IMR-90 (cell line): Measurements from ENCODE around the gene NPAS2. TPM values are rescaled to one million over a fixed set of nuclear protein-coding genes. Genes with fewer than 3 reads are reported as not detected.

Experiments used
- ATAC-seq: fragments of 200-7000 bp; cut with Tn5 transposase; 2 replicates; pipeline ENCODE4 v1.9.1; 2020; ENCODE audit warnings: low read depth, mild to moderate bottlenecking, moderate library complexity
- BruUV-seq: library from RNA; stranded (reverse); fragments of 400-500 nt; replicated peaks from 2 replicates; lab custom pipeline; 2021; lab: Mats Ljungman, UMichigan
- CTCF ChIA-PET: fragments of 300-600 bp; formaldehyde crosslinking; extraction: SDS; loops from one replicate; lab custom pipeline; 2021; ENCODE audit warnings: antibody characterized with exemption; lab: Yijun Ruan, JAX
- POLR2A ChIA-PET: fragments of 300-600 bp; sonication (Branson Sonifier 250); formaldehyde crosslinking; loops from one replicate; lab custom pipeline; 2022; ENCODE audit warnings: antibody characterized with exemption; ENCODE audit not compliant: unreplicated experiment; lab: Charles Lee
- DNase-seq: peaks from one replicate; pipeline ENCODE4 v3.0.0; 2013
- H2AFZ ChIP-seq: replicated peaks from 2 replicates; pipeline ENCODE3; 2013; ENCODE audit warnings: low read length, mild to moderate bottlenecking; ENCODE audit not compliant: poor library complexity
- H2AK5ac ChIP-seq: 2 replicates; pipeline ENCODE4 v1.6.1; 2013; ENCODE audit warnings: low read depth, low read length, inconsistent platforms
- H2AK9ac ChIP-seq: replicated peaks from 2 replicates; pipeline ENCODE3; 2013; ENCODE audit warnings: mild to moderate bottlenecking, low read depth, low read length, moderate library complexity; ENCODE audit not compliant: poor library complexity
- H2BK120ac ChIP-seq: 2 replicates; pipeline ENCODE4 v1.6.1; 2013; ENCODE audit warnings: low read depth, low read length, inconsistent platforms
- H2BK15ac ChIP-seq: 3 replicates; pipeline ENCODE4 v1.6.1; 2013; ENCODE audit warnings: low read depth, low read length, inconsistent platforms
- H2BK20ac ChIP-seq: 2 replicates; pipeline ENCODE4 v1.6.1; 2013; ENCODE audit warnings: low read depth, mild to moderate bottlenecking, inconsistent platforms, low read length, moderate library complexity
- H2BK5ac ChIP-seq: 2 replicates; pipeline ENCODE4 v1.6.1; 2013; ENCODE audit warnings: mild to moderate bottlenecking, low read depth, low read length, inconsistent platforms; ENCODE audit not compliant: poor library complexity, severe bottlenecking
- H3K14ac ChIP-seq: replicated peaks from 2 replicates; pipeline ENCODE4 v1.6.1; 2013; ENCODE audit warnings: low read depth, low read length, inconsistent platforms
- H3K18ac ChIP-seq: 2 replicates; pipeline ENCODE4 v1.6.1; 2013; ENCODE audit warnings: low read depth, low read length, control low read depth
- H3K23ac ChIP-seq: 2 replicates; pipeline ENCODE4 v1.6.1; 2013; ENCODE audit warnings: low read depth, low read length, inconsistent platforms
- H3K27ac ChIP-seq: 2 replicates; pipeline ENCODE4 v1.5.1; 2013; ENCODE audit warnings: mild to moderate bottlenecking, control low read depth, low read length; ENCODE audit not compliant: insufficient read depth
- H3K27me3 ChIP-seq: 2 replicates; pipeline ENCODE4 v1.6.1; 2013; ENCODE audit warnings: low read length; ENCODE audit not compliant: control insufficient read depth, insufficient read depth
- H3K36me3 ChIP-seq: 2 replicates; pipeline ENCODE4 v1.6.1; 2013; ENCODE audit warnings: low read length, mixed read lengths; ENCODE audit not compliant: control insufficient read depth, insufficient read depth
- H3K4ac ChIP-seq: 2 replicates; pipeline ENCODE4 v1.6.1; 2013; ENCODE audit warnings: low read depth, low read length, inconsistent platforms
- H3K4me1 ChIP-seq: 2 replicates; pipeline ENCODE4 v1.6.1; 2013; ENCODE audit warnings: low read length, mixed read lengths; ENCODE audit not compliant: control insufficient read depth, insufficient read depth
- H3K4me2 ChIP-seq: 2 replicates; pipeline ENCODE4 v1.6.1; 2013; ENCODE audit warnings: low read depth, mild to moderate bottlenecking, control low read depth, low read length, moderate library complexity
- H3K4me3 ChIP-seq: 2 replicates; pipeline ENCODE4 v1.5.1; 2013; ENCODE audit warnings: low read depth, mild to moderate bottlenecking, control low read depth, low read length, moderate library complexity; ENCODE audit not compliant: insufficient read depth
- H3K56ac ChIP-seq: 2 replicates; pipeline ENCODE4 v1.6.1; 2013; ENCODE audit warnings: low read length, inconsistent platforms; ENCODE audit not compliant: insufficient read depth; ENCODE audit errors: extremely low read depth
- H3K79me1 ChIP-seq, 2 experiments: 2 replicates each; pipeline ENCODE4 v1.6.1; 2013; ENCODE audit warnings: low read length in 2 of 2, inconsistent platforms in 1 of 2, low read depth in 1 of 2
- H3K9ac ChIP-seq: 2 replicates; pipeline ENCODE4 v1.6.1; 2013; ENCODE audit warnings: low read depth, low read length, control low read depth
- H3K9me1 ChIP-seq: 2 replicates; pipeline ENCODE4 v1.6.1; 2013; ENCODE audit warnings: low read length, inconsistent platforms; ENCODE audit not compliant: insufficient read depth
- H3K9me3 ChIP-seq: 2 replicates; pipeline ENCODE4 v1.6.1; 2013; ENCODE audit warnings: low read length; ENCODE audit not compliant: control insufficient read depth, insufficient read depth
- H4K20me1 ChIP-seq: 2 replicates; pipeline ENCODE4 v1.6.1; 2013; ENCODE audit warnings: low read length, inconsistent platforms; ENCODE audit not compliant: insufficient read depth
- H4K5ac ChIP-seq: 2 replicates; pipeline ENCODE4 v1.6.1; 2013; ENCODE audit warnings: mild to moderate bottlenecking, low read depth, low read length, control low read depth
- H4K8ac ChIP-seq, 2 experiments: 2 replicates each; pipeline ENCODE4 v1.6.1; 2013; ENCODE audit warnings: low read depth in 2 of 2, low read length in 2 of 2, control low read depth in 1 of 2, inconsistent platforms in 1 of 2
- H4K91ac ChIP-seq: 2 replicates; pipeline ENCODE4 v1.6.1; 2013; ENCODE audit warnings: low read depth, low read length, inconsistent platforms; ENCODE audit not compliant: insufficient read depth
- RCOR1 ChIP-seq: IDR thresholded peaks from 2 replicates; pipeline ENCODE4 v1.6.1; 2012; ENCODE audit warnings: mild to moderate bottlenecking, low read length, improper control_type of control experiment; ENCODE audit not compliant: insufficient replicate concordance
- WGBS, 2 experiments: methylation state at CpG; one replicate each; pipeline versions ENCODE4 v1.1.5 to v1.1.7; 2013; ENCODE audit warnings: missing lambda C conversion rate in 2 of 2; ENCODE audit not compliant: insufficient read length in 1 of 2; ENCODE audit errors: extremely low coverage in 2 of 2; 5-methylcytosine and 5-hydroxymethylcytosine counted together
- dilution Hi-C: fragments of 300-500 bp; cut with HindIII; formaldehyde crosslinking; loops from one replicate; pipeline ENCODE4 v1.14.3; 2018; ENCODE audit warnings: low sequenced_read_pairs; ENCODE audit not compliant: unreplicated experiment
- in situ Hi-C: fragments of 300-500 bp; cut with MboI; formaldehyde crosslinking; loops from 3 replicates; pipeline ENCODE4 v1.14.3; 2019; ENCODE audit warnings: low sequenced_read_pairs, inconsistent platforms, mixed read lengths
- intact Hi-C: fragments of 100-400 bp; cut with micrococcal nuclease; formaldehyde crosslinking; loops from 2 replicates; pipeline ENCODE4 v1.10.0; 2022
- polyA plus RNA-seq, 3 experiments: library from polyadenylated mRNA; depleted of rRNA; stranded (reverse); fragments of >200 nt; gene quantifications; 2 replicates each; pipeline ENCODE4 v1.2.3, GENCODE V29; 2012; ENCODE audit warnings: low replicate concordance in 1 of 3
- total RNA-seq: library from RNA; depleted of rRNA; stranded (reverse); fragments of >200 nt; gene quantifications from 2 replicates; pipeline ENCODE4 v1.2.3, GENCODE V29; 2012

NPAS2 gene
- total and polyA plus RNA-seq, 2 of the 4 experiments (the other 2 are of a cell fraction), result 5.2 to 14.8 TPM

DNA sequence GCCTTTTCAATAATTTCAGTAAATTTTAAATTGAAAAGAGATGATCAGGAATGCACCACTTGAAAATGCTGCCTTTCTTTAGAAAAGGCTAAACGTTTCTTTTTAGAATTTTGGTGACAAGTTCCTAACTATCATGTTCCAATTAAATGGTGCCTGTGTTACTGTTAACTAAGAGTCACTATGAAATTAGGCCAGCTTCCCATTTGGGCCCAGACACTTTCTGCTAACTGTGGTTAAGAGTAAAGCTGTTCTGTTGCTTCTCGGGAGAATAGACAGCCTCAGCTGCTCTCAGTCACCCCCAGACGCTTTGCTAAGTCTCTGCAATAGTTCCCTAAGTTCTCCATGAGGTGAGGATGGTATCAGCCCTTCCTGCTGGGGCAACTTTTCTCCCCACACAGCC lies 90.2 kb downstream of the NPAS2 start:
- Histone ChIP-seq H3K4ac (no peak overlapping the region), H3K27me3 (no peaks in the 10 kb centered on the region), H2AFZ (no peak overlapping the region), H3K56ac (no peak overlapping the region), H3K9ac (no peak overlapping the region), H4K20me1 (no peaks in the 10 kb centered on the region), H3K4me2 (no peak overlapping the region), H3K4me3 (no peak overlapping the region), H3K36me3 (peaks cover 6% of the 10 kb centered on the region; the same call in 1 of the 2 replicates), H3K9me1 (peaks cover 8% of the 10 kb centered on the region; the same call in 1 of the 2 replicates), H3K27ac (no peak overlapping the region), H4K91ac (no peak overlapping the region), H2BK120ac (no peak overlapping the region), H2AK9ac (no peak overlapping the region), H2BK5ac (no peak overlapping the region), H2AK5ac (no peak overlapping the region), H4K8ac (no peak overlapping the region), H3K14ac (no peak overlapping the region), H3K18ac (no peak overlapping the region), H3K23ac (no peak overlapping the region), H3K4me1 (no peaks in the 10 kb centered on the region), H3K79me1 (peaks cover 5 to 7% of the 10 kb centered on the region in 2 experiments; a peak in 3 of 4 replicates), H2BK20ac (no peak overlapping the region), H2BK15ac (no peak overlapping the region), H4K5ac (no peak overlapping the region), H3K9me3 (no peaks in the 10 kb centered on the region)
- in situ Hi-C loops (no loop called here), dilution Hi-C loops (no loop called here), intact Hi-C loops (no loop called here)
- 83% methylated on average over 1 of the region's 3 CpGs; no CpG with 5 or more reads in 1 of the 2 experiments for whole genome bisulfite sequencing, 2 experiments
- BruUV-seq, result no TSS peak
- ATAC-seq (no peak), DNase-seq (no peak)
- ChIA-PET CTCF (no interaction called here), POLR2A (no interaction called here)
- TF ChIP-seq RCOR1, result no peak
